ENCODE measurements around the gene RPL10.

The RPL10 gene

GRCh38 chrX:154440623-154441357 is 42.6 kb downstream of the RPL10 start:
- no peaks in the 10 kb centered on the region for H3K4me1 ChIP-seq (ENCODE audit: control insufficient read depth, low read depth, low read length)
- peaks cover 11% of the 10 kb centered on the region for H3K36me3 ChIP-seq (ENCODE audit: control insufficient read depth, low read depth, low read length)
- no peak overlapping the region for H3K27ac ChIP-seq (ENCODE audit: low read length)
- H3K4me3 ChIP-seq (ENCODE audit: low read length) = no peak overlapping the region
- H3K9ac ChIP-seq (ENCODE audit: low read length) = no peak overlapping the region
- H3K9me3 ChIP-seq (ENCODE audit: control insufficient read depth, low read depth, low read length) = no peaks in the 10 kb centered on the region
- H3K27me3 ChIP-seq (ENCODE audit: control insufficient read depth, insufficient read depth, low read length) = no peaks in the 10 kb centered on the region

- no peak overlapping the region for H3K4me3 ChIP-seq (ENCODE audit: low read length)
Observed at GRCh38 chrX:154441564-154441963, 43.4 kb downstream of the RPL10 start.

GRCh38 chrX:154441984-154442707 is 44.0 kb downstream of the RPL10 start:
- no peak overlapping the region for H3K4me3 ChIP-seq (ENCODE audit: low read length)
- H3K36me3 ChIP-seq (ENCODE audit: control insufficient read depth, low read depth, low read length) = peaks cover 11% of the 10 kb centered on the region
- H3K4me1 ChIP-seq (ENCODE audit: control insufficient read depth, low read depth, low read length) = no peaks in the 10 kb centered on the region
- H3K9me3 ChIP-seq (ENCODE audit: control insufficient read depth, low read depth, low read length) = no peaks in the 10 kb centered on the region
- no peak overlapping the region for H3K27ac ChIP-seq (ENCODE audit: low read length)
- no peaks in the 10 kb centered on the region for H3K27me3 ChIP-seq (ENCODE audit: control insufficient read depth, insufficient read depth, low read length)
- no peak overlapping the region for H3K9ac ChIP-seq (ENCODE audit: low read length)

More at GRCh38 chrX:154441564-154441963, 43.4 kb downstream of the RPL10 start:
- Histone ChIP-seq H3K36me3 (ENCODE audit: control insufficient read depth, low read depth, low read length) (peaks cover 11% of the 10 kb centered on the region), H3K27me3 (ENCODE audit: control insufficient read depth, insufficient read depth, low read length) (no peaks in the 10 kb centered on the region), H3K9ac (ENCODE audit: low read length) (no peak overlapping the region), H3K9me3 (ENCODE audit: control insufficient read depth, low read depth, low read length) (no peaks in the 10 kb centered on the region), H3K27ac (ENCODE audit: low read length) (no peak overlapping the region), H3K4me1 (ENCODE audit: control insufficient read depth, low read depth, low read length) (no peaks in the 10 kb centered on the region)

GRCh38 chrX:154443479-154443910 is 45.3 kb downstream of the RPL10 start:
- Histone ChIP-seq H3K9ac (ENCODE audit: low read length) (no peak overlapping the region), H3K27me3 (ENCODE audit: control insufficient read depth, insufficient read depth, low read length) (no peaks in the 10 kb centered on the region), H3K4me3 (ENCODE audit: low read length) (peak overlapping the region; percentile 21), H3K4me1 (ENCODE audit: control insufficient read depth, low read depth, low read length) (no peaks in the 10 kb centered on the region), H3K36me3 (ENCODE audit: control insufficient read depth, low read depth, low read length) (peaks cover 11% of the 10 kb centered on the region), H3K9me3 (ENCODE audit: control insufficient read depth, low read depth, low read length) (no peaks in the 10 kb centered on the region), H3K27ac (ENCODE audit: low read length) (no peak overlapping the region)

- no peaks in the 10 kb centered on the region for H3K4me1 ChIP-seq (ENCODE audit: control insufficient read depth, low read depth, low read length)
- H3K36me3 ChIP-seq (ENCODE audit: control insufficient read depth, low read depth, low read length) = peaks cover 11% of the 10 kb centered on the region
- no peaks in the 10 kb centered on the region for H3K27me3 ChIP-seq (ENCODE audit: control insufficient read depth, insufficient read depth, low read length)
- peak within 1 kb of the TSS; percentile 37 for H3K4me3 ChIP-seq (ENCODE audit: low read length)
- no peak within 1 kb of the TSS for H3K27ac ChIP-seq (ENCODE audit: low read length)
- no peak within 1 kb of the TSS for H3K9ac ChIP-seq (ENCODE audit: low read length)
- H3K9me3 ChIP-seq (ENCODE audit: control insufficient read depth, low read depth, low read length) = no peaks in the 10 kb centered on the region
Observed at GRCh38 chrX:154443992-154444754, 46.0 kb downstream of the RPL10 start, which contains the start of gene FAM50A. Gene FAM50A (plus strand): TSS chrX:154444141. CDS start chrX:154444236, 95 bp downstream.

- Histone ChIP-seq H3K36me3 (ENCODE audit: control insufficient read depth, low read depth, low read length) (peaks cover 15% of the 10 kb centered on the region), H3K4me1 (ENCODE audit: control insufficient read depth, low read depth, low read length) (no peaks in the 10 kb centered on the region), H3K9me3 (ENCODE audit: control insufficient read depth, low read depth, low read length) (no peaks in the 10 kb centered on the region), H3K4me3 (ENCODE audit: low read length) (peak overlapping the region; percentile 37), H3K9ac (ENCODE audit: low read length) (no peak overlapping the region), H3K27ac (ENCODE audit: low read length) (no peak overlapping the region), H3K27me3 (ENCODE audit: control insufficient read depth, insufficient read depth, low read length) (no peaks in the 10 kb centered on the region)
Observed at GRCh38 chrX:154444755-154445246, 46.6 kb downstream of the RPL10 start.

GRCh38 chrX:154445776-154446175 is 47.6 kb downstream of the RPL10 start:
- H3K9ac ChIP-seq (ENCODE audit: low read length) = no peak overlapping the region
- no peaks in the 10 kb centered on the region for H3K9me3 ChIP-seq (ENCODE audit: control insufficient read depth, low read depth, low read length)
- peaks cover 22% of the 10 kb centered on the region for H3K36me3 ChIP-seq (ENCODE audit: control insufficient read depth, low read depth, low read length)
- no peaks in the 10 kb centered on the region for H3K4me1 ChIP-seq (ENCODE audit: control insufficient read depth, low read depth, low read length)
- H3K27me3 ChIP-seq (ENCODE audit: control insufficient read depth, insufficient read depth, low read length) = no peaks in the 10 kb centered on the region
- no peak overlapping the region for H3K4me3 ChIP-seq (ENCODE audit: low read length)
- no peak overlapping the region for H3K27ac ChIP-seq (ENCODE audit: low read length)

- H3K36me3 ChIP-seq (ENCODE audit: control insufficient read depth, low read depth, low read length) = peaks cover 21% of the 10 kb centered on the region
- no peaks in the 10 kb centered on the region for H3K9me3 ChIP-seq (ENCODE audit: control insufficient read depth, low read depth, low read length)
- no peak overlapping the region for H3K9ac ChIP-seq (ENCODE audit: low read length)
Observed at GRCh38 chrX:154446430-154446829, 48.3 kb downstream of the RPL10 start.

GRCh38 chrX:154448484-154448883 is 50.3 kb downstream of the RPL10 start:
- H3K27ac ChIP-seq (ENCODE audit: low read length) = no peak overlapping the region
- no peaks in the 10 kb centered on the region for H3K27me3 ChIP-seq (ENCODE audit: control insufficient read depth, insufficient read depth, low read length)
- H3K4me3 ChIP-seq (ENCODE audit: low read length) = no peak overlapping the region
- H3K9me3 ChIP-seq (ENCODE audit: control insufficient read depth, low read depth, low read length) = peaks cover 5% of the 10 kb centered on the region
- H3K4me1 ChIP-seq (ENCODE audit: control insufficient read depth, low read depth, low read length) = no peaks in the 10 kb centered on the region
- peaks cover 14% of the 10 kb centered on the region for H3K36me3 ChIP-seq (ENCODE audit: control insufficient read depth, low read depth, low read length)
- H3K9ac ChIP-seq (ENCODE audit: low read length) = no peak overlapping the region

More at GRCh38 chrX:154446430-154446829, 48.3 kb downstream of the RPL10 start:
- no peak overlapping the region for H3K27ac ChIP-seq (ENCODE audit: low read length)
- no peak overlapping the region for H3K4me3 ChIP-seq (ENCODE audit: low read length)
- H3K4me1 ChIP-seq (ENCODE audit: control insufficient read depth, low read depth, low read length) = no peaks in the 10 kb centered on the region
- H3K27me3 ChIP-seq (ENCODE audit: control insufficient read depth, insufficient read depth, low read length) = no peaks in the 10 kb centered on the region

- Histone ChIP-seq H3K4me3 (ENCODE audit: low read length) (no peak overlapping the region), H3K27ac (ENCODE audit: low read length) (no peak overlapping the region), H3K27me3 (ENCODE audit: control insufficient read depth, insufficient read depth, low read length) (no peaks in the 10 kb centered on the region), H3K9ac (ENCODE audit: low read length) (no peak overlapping the region), H3K4me1 (ENCODE audit: control insufficient read depth, low read depth, low read length) (no peaks in the 10 kb centered on the region), H3K9me3 (ENCODE audit: control insufficient read depth, low read depth, low read length) (peaks cover 5% of the 10 kb centered on the region), H3K36me3 (ENCODE audit: control insufficient read depth, low read depth, low read length) (peaks cover 14% of the 10 kb centered on the region)
Observed at GRCh38 chrX:154449618-154450017, 51.4 kb downstream of the RPL10 start.

- Histone ChIP-seq H3K27ac (ENCODE audit: low read length) (no peak overlapping the region), H3K4me1 (ENCODE audit: control insufficient read depth, low read depth, low read length) (no peaks in the 10 kb centered on the region), H3K9ac (ENCODE audit: low read length) (no peak overlapping the region), H3K9me3 (ENCODE audit: control insufficient read depth, low read depth, low read length) (peaks cover 5% of the 10 kb centered on the region), H3K36me3 (ENCODE audit: control insufficient read depth, low read depth, low read length) (peaks cover 14% of the 10 kb centered on the region), H3K4me3 (ENCODE audit: low read length) (no peak overlapping the region), H3K27me3 (ENCODE audit: control insufficient read depth, insufficient read depth, low read length) (no peaks in the 10 kb centered on the region)
Observed at GRCh38 chrX:154450312-154450711, 52.1 kb downstream of the RPL10 start.

All from iPS-18a (cell line).